Measurements from ENCODE around the gene PDE6D.
"Not testable (repeated sequence)": the region's sequence is repeated elsewhere in the genome, so short reads cannot be mapped to it uniquely, and the experiment has no call there.

Gene PDE6D

GRCh38 chr2:231720292-231720986 lies 60.6 kb downstream of the PDE6D start:
- no peak for DNase-seq (ENCODE audit: low read depth)

DNA sequence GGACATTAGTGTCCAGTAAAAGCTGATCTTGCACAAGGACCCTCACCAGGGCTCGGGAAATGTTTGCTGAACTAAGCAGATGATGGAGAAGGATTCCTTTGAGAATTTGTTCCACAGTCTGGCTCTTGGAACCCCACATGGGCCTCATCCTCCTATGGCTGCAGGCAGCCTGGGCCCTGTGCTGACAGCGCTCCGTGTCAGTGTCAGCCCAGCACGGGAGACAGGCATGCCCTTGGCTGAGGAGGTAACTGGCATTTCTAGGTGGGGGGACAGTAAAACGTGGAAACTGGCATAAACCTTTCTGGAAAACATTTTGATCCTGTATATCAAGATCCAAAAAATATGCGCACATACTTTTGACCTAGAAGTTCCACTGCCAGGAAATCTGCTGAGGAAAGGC lies 62.3 kb downstream of the PDE6D start:
- DNase-seq (ENCODE audit: low read depth) = no peak

DNA sequence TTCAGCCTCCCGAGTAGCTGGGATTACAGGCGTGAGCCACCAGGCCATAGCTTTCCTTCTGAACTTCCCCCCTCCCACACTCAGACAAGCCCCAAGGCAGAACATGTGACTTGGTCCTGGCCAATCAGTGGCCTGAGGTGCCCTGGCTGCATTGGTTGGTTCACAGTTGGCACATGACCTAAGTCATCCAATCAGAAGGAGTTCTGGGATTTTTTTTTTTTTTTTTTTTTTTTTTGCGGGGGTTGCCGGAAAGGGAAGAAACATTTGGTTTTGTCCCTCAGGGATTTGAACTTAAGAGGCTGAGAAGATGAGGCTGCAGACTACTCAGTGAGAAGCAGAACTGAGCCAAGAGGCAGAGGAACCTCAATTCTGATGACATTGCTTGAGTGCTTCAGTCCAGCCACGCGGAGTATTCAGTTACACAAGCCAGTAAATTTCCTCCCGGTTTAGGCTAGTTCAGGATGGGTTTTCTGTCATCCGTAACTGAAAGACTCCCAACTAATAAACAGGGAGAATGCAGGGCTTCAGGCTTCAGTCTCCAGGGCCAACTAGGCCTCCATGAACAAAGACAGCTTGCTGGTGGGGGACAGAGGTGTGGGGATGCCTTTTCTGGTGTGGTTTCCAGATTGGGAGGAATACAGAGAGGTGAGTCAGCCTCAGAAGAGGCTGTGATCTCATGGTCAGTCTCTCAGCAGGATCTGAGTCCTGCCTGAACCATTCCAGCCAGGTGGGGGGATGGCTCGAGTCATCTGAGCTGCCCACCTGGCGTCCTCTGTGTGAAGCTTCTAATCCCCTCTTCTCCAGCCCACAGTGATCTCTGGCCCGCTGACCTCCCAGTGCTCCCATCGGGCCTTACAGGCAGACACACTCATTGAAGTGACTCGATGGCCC lies 63.6 kb downstream of the PDE6D start:
- peak; percentile 63 for DNase-seq (ENCODE audit: low read depth)

DNA sequence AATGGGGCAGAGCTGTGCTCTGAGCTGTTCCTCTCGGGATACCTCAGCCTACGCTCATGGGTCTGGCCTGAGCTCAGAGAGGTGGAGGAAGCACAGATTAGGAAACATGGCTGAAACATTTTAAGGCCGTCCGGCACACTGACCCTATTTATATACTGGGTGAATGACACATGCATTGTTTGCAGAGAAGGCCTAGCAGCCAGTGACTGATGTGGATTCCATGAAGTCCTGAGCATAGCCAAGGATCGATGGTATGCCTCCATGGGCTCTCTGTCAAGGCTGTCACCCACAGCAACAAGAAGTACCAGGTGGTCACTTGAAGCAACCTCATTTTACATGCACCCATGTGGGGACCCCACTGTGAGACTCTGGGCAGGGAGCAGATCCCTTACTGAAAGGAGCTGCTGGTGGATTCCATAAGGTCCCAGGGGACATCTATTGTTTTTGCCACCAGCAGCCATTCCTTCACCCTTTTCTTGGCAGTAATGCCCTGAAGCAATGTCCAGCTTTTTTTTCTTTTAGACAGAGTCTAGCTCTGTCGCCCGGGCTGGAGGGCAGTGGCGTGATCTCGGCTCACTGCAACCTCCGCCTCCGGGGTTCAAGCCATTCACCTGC lies 64.3 kb downstream of the PDE6D start:
- DNase-seq (ENCODE audit: low read depth) = peak; percentile 55

DNA sequence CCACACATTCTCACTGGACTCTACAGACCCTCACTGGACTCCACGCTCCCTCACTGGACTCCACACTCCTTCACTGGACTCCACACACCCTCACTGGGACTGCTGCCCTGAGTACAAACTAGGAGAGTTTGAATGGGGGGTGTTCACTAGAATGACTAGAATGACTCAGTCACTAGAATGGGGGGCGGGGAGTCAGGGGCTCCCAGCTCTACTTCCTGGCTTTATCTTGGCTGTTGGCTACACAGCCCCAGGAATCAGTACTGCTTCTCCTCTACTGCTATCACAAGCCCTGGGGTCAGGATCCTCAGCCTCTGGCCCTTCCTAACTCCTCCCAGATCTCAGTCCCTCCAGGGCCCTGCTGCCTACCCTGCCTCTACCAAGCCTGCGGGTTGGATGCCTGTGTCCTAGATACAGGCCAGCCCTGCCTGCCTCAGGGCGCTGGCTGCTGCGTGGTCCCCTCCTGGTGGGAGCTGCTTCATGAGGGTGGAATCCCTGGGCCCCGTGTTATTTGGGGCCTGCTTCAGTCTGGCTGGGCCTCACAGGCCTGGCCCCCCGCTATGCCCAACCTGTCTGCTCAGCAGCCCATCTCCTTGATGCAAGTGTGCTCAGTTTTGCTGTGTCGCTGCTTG lies 65.0 kb downstream of the PDE6D start:
- DNase-seq (ENCODE audit: low read depth) = peak; percentile 59

DNA sequence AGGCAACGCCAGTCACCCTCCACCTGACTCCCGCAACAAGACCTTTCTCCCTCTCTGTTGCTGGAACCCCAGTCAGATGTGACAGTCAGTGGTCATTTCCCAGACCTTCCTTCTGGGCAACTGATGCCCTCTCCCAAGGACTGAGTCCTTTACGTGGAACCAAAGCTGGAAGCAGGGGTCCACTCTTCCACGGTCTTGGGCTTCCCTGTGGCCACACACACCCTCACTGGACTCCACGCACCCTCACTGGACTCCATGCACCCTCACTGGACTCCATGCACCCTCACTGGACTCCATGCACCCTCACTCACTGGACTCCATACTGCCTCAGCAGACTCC lies 65.6 kb downstream of the PDE6D start:
- no peak for DNase-seq (ENCODE audit: low read depth)

GRCh38 chr2:231714639-231715498 lies 66.2 kb downstream of the PDE6D start:
- no peak for DNase-seq (ENCODE audit: low read depth)

GRCh38 chr2:231713730-231714638 lies 67.1 kb downstream of the PDE6D start:
- peak; percentile 80 for DNase-seq (ENCODE audit: low read depth)

DNA sequence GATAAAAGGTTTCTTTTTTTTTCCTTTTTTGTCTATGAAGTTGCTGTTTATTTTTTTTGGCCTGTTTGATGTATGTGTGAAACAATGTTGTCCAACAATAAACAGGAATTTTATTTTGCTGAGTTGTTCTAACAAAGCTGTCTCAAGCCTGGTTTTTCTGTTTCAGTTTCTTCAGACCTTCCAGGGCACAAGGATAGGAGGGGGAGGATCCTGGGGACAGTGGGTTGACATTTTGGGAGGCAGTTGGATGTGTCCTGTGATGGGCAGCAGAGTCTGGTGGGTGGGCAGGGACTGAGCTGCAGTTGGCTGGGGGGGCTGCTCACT lies 67.7 kb downstream of the PDE6D start:
- not testable (repeated sequence) for DNase-seq (ENCODE audit: low read depth)

DNA sequence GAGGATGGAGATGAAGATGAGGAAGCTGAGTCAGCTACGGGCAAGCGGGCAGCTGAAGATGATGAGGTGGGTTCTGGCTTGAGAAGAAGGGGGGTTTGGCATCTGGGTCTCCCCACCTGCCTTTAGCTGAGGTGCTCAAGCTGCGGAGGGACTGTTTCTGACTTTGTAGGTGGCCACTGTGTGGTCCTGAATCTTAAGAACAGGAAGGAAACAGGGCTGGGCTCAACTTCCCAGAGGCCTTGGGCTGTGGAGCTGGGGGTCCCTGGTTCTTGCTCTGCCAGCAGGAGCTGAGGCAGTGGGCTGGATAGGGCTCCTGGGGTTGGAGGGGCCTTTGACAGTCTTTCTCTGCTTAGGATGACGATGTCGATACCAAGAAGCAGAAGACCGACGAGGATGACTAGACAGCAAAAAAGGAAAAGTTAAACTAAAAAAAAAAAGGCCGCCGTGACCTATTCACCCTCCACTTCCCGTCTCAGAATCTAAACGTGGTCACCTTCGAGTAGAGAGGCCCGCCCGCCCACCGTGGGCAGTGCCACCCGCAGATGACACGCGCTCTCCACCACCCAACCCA lies 68.5 kb downstream of the PDE6D start:
- DNase-seq (ENCODE audit: low read depth) = not testable (repeated sequence)

GRCh38 chr2:231711677-231712450 lies 69.2 kb downstream of the PDE6D start:
- no peak for DNase-seq (ENCODE audit: low read depth)

- DNase-seq (ENCODE audit: low read depth) = peak; percentile 25
Observed at GRCh38 chr2:231710799-231711676, 70.0 kb downstream of the PDE6D start.

DNA sequence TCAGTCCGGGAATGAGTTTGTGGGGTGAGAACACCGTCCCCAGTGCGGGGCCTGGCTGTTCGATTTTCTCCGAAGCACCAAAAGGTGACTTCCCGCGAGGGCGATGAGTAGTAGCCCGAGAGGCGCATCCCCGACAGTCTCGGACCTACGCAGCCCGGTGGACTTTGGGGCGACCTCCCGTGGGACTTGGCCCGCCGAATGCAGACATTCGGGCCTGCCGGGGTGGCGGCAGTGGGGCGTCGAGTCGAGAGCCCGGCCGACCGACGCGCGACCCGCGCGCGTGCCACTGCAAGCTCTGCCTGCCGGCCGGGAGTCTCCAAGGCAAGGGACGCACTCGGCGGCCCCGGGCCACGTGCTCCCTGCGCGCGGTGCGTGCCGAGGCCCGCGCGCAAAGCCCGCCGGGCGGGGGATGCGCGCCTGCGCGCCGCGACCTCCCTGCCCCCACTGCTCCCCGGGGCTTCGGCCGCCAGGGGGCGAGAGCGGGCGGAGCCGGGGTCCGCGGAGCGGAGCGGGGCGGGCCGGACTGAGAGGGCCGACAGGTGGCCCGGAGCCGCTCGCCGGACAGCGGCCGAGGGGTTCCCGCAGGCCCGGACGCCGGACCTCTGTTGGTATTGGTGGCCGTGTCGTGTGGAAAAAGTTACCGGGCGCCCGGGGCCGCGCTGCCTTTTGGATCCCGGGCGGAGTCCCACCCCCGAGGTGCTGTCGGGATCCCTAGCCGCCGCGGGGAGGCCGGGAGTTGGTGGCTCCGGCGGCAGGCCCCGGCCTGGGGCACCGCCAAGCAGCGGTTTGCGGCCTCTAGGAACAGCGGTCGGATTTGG lies 70.9 kb downstream of the PDE6D start:
- DNase-seq (ENCODE audit: low read depth) = peak; percentile 84

DNA sequence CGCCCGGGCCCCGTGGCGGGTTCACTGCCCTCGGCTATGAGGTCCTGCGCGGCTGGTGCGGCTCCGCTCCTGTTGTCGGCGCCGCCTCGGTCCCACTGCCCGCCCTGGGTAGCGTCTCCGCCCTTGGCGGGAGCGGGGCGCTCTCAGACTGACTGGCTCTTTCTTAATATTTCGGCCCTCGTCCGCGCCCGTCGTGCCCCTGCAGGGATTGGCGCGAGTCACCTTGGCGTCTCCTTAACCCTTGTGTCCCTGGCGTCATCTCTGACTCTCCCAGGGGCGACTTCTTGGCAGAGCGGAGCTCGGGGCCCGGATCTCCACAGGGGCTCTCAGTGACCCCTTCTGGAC lies 71.5 kb downstream of the PDE6D start:
- peak; percentile 33 for DNase-seq (ENCODE audit: low read depth)

DNA sequence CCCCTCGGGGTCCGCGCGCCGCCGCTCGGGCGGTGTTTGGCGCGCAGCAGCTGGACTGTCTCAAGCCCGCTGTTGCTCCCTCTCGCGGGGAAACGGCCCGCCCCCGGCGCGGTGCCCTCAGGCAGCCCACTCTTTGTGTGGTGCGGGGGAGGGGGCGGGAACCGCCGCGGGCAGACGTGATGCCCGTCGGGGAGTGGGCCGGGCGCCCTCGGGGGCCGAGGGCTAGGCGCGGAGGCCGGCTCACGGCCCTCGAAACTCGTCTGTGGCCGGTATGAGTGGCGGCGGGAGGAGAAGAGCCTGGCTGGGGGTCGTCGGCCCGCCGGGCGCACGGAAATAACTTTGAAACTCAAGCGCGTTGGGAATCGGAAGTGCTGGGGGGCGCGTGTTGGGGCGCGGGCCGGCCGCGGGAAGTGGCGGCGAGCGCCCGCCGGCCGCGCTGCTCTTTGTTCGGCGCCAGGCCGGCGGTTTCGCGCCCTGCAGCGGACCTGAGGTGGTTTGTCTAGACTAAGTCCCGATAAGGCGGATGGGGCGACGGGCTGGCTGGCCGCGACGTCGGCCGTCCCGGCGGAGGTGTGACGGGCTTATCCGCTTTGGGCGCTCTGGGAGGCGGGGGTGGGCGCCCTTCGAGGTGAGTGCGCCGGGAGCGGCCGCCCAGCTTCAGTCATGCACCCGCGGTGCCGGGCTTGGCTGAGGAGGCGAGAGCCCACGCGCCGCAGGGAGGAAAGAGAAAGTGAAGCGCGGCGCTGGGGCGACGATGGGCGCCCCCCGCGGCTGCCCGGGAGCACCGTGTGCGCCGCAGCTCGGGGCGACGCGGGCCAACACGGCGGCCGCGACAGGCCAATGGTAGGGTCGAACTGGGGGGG lies 72.1 kb downstream of the PDE6D start:
- DNase-seq (ENCODE audit: low read depth) = peak; percentile 56

DNA sequence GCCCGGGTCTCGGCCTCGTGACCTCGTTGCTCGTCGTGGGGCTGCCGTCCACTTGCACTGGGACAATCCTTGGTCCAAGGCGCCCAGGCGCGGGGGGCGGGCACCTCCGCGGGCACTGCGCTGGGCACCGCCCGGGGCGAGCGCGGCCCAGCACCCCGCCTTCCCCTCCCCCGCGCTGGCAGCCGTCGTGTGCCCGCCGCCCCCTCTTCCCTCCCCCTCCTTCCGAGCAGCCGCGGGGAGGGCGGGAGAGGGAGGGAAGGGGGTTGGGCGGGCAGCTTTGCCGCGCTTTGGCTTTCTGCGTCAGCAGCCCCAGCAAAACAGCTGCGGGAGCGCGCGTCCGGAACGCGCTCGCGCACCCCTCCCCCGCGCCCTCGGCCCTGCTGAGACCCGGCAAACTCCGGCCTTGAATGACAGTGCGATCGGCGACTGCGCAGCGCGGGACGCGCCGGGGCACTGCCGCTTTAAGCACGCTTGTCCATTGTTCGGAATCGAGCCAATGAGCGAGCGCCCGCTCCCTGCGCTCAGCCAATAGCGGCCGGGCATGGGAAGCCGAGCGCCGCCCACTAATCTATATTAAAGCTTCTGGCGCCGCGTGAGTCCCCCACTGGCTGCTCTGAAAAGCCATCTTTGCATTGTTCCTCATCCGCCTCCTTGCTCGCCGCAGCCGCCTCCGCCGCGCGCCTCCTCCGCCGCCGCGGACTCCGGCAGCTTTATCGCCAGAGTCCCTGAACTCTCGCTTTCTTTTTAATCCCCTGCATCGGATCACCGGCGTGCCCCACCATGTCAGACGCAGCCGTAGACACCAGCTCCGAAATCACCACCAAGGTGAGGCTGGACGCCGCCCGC lies 72.9 kb downstream of the PDE6D start, which contains the start of gene PTMA:
Gene PTMA (plus strand): TSS at position 599 of the 846 bp plus-strand sequence. CDS start 182 bp downstream, at position 781.
- peak; percentile 100 for DNase-seq (ENCODE audit: low read depth)
